Stimulated activated CD4-positive, alpha-beta T cell treated with anti-CD3 and anti-CD28 coated beads, Interleukin-2, amount 100 ng/mL, for 4 hours (primary cell): ENCODE measurements around the gene NOP16.
"Not testable (repeated sequence)": the region's sequence is repeated elsewhere in the genome, so short reads cannot be mapped to it uniquely, and the experiment has no call there.

Experiments
- DNase-seq: peaks from one replicate; pipeline ENCODE4 v3.0.0-alpha.2; 2020; ENCODE audit warnings: low read depth

The NOP16 gene

DNA sequence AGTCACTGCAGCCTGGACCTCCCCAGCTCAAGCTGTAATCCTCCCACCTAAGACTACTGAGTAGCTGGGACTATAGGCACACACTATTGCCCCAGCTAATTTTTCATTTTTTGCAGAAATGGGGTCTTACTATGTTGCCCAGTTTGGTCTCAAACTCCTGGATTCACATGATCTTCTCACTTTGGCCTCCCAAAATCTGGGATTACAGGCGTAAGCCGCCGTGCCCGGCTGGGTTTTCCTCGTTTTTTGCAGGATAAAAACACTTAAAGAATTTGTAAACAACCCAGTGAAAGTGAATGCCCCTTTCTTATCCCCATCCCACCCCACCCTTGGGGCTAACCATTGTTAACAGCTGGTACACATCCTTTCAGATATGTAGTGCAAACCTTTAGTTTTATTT, 20.2 kb upstream of the NOP16 start:
- DNase-seq: no peak

- DNase-seq: not testable (repeated sequence)
Observed at GRCh38 chr5:176408252-176408573, 19.8 kb upstream of the NOP16 start.

DNA sequence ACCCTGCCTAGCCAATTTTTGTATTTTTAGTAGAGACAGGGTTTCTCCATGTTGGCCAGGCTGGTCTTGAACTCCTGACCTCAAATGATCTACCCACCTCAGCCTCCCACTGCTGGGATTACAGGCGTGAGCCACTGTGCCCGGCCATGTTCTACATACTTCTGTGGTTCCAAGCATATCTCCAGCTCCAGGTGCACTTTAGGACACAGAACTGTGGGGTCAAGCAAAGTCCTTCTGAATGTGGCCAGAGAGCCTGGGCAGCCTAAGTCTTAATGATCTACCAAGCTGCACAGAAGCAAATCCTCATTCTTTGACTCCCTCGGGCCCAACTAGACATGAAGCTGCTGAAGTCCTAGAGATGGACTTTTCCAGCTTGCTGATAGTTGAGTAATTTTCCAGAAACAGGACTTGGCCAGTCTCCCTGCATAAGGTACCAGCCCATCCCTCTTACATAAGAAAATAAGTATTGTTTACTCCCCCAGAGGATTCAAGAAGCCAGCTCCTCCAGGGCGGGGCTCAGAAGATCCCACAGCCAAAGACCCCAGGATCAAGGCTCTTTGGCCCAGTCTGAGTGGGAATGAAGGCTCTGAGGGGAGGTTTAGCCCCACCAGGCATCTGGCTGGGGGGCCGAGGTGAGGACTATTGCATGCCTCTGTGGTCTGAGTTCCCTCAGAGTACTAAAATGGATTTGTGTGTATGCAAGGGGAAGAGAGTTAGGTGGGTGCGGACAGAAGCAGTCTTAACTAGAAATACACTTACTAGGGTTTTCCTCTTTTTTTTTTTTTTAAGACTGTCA, 19.3 kb upstream of the NOP16 start:
- no peak for DNase-seq

- no peak for DNase-seq
Observed at GRCh38 chr5:176406436-176407052, 18.1 kb upstream of the NOP16 start.

DNA sequence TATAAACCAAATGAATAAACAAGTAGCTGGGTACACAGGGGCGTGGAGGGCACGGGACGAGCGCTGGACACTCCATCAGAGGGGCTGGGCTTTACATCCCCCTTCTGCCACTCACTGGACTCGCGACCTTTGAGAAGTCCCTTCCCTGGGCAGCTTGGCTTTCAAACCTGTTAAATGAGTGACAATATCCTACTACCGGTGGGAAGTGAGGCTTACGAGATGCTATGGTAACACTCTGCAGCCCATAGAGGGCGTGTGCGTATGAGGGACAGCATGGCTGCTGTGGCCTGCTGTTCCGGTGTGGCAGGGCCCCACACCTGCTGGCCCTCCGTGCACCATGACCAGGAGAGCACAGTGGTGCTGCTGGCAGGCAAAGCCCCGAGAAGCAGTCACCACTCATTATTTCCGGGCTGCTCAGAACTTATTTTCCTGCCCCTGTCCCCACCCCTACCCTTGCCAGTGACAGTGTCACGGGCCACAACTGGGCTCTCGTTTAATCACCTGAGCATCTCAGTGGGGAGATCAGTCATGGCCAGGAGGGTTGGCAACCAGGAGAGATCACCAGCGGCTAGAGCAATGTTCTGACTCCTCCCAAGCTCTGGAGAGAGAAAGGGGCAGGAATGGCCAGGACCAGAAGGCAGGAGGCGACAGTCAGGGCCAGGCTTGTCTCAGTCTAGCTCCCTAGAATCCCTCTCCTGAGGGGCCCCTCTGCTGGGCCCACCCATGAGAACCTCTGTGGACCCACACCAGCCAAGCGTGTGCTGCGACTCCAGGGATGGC, 17.4 kb upstream of the NOP16 start:
- DNase-seq: no peak

GRCh38 chr5:176401281-176402205, 13.1 kb upstream of the NOP16 start:
- no peak for DNase-seq

DNA sequence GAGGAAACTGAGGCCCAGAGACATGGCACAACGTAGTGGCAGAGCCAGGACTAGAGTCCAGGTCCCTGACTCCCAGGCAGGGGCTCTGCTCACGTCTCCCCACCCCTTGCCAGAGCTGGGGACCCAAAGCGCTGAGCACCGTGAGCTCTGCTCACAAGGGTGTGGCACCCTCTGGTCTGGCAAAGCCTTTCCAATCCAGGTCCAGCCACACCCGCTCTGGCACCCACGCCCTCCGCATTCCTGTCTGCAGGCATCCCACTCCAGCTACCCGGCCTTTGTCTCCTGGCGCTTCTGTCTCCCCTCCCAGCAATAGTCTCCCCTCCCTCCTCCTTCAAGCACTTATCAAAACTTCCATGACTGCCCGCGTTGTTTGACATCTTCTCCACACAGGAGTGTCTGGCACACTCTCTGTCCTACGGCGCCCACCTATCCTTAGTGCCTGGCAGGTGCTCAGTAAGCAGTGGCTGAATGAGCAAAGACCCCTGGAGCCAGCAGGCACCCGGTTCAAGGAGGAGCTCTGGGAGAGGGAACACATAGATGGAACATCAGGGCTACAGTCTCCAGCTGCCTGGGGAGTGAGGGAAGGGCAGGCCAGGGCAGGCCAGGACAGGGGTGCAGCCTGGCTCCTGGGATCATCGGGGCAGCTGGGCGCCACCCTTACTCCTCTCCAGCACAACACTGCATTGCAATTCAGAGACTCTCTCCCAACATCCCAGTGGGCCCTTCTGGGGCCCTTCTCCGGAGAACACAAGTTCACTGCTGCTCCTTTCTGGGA, 12.2 kb upstream of the NOP16 start:
- no peak for DNase-seq

DNA sequence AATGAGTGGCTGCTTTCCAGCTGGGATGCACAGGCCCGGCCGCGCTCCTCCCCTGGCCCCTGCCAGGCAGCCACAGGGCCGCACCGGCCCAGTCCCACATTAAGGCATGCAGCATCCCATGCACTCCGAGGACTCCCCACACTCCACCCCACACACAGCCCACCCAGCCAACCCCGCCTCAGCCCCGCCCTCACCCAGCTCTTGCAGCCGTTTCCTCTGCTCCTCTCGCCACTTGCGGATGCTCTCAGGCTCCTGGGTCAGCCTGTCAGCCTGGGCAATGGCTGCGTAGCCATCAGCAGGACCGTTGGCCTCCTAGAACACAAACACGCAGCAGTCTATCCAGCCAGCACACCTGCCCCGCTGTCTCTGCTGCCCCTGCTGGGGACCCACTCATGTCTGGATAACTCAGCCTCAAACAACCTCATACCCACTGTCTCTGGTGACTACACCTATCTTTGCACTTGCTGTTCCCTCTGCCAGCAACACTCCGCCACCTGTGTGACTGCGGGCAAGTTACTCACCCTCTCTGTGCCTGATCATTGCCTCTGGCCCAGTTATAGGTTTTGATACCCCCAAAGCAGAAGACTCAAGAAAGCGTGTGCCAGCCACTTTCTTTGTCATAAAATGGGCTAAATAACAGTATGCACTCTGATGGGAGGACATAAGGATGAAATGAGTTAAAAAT, 9.5 kb upstream of the NOP16 start:
- DNase-seq: no peak

DNA sequence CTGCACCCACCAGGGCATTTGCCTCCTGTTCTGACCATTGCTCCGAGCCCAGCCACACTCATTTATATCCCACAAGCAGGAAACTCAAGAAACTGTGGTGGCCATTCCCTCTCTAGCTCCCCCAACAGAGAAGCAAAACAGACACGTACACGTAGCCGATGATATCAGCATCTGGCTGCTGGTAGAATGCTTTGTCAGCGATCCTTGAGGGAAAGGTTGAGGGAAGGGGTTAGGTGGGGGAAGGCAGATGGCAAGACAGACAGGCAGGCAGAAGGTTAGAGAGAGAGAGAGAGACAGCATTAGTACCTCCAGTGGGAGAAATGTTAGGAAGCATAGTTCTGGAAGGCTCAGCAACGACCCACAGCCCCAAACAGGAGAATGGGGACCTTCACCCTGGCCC, 7.9 kb upstream of the NOP16 start:
- DNase-seq: no peak

DNA sequence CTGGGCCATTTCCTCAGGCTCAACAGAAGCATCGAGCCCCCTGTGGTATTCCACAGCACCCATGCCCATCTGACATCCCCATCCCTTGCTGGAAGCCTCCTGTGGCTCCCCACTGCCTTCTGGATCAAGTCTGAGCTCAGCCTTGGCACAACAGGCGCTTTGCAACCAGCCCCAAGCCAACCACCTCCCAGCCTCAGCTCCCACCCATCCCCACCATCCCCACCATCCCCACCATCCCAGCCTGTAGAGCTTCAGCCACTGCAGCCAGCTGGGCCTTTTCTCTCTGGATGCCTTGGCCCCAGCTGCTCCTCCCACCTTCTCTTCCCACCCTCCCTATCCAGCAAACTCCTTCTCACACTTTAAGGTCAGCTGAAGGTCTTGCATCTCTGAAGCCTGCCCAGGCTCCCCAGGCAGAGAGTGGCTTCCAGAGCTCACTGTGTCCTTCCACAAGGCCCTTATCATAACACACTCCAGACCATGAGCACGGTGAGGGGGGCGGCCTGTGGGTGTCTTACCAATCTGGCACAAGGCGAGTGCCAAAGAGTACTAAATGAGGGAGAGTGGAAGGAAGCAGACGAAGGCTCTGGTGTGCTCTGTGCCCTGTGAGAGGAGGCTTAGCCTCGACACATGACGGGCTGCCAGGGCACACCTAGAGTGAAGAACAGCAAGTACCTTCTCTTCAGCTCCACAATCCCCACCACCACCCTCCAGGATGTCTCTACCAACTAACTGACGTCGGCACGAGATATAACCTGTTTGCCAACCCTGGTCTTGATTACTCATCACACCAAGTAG, 6.7 kb upstream of the NOP16 start:
- DNase-seq: no peak

DNA sequence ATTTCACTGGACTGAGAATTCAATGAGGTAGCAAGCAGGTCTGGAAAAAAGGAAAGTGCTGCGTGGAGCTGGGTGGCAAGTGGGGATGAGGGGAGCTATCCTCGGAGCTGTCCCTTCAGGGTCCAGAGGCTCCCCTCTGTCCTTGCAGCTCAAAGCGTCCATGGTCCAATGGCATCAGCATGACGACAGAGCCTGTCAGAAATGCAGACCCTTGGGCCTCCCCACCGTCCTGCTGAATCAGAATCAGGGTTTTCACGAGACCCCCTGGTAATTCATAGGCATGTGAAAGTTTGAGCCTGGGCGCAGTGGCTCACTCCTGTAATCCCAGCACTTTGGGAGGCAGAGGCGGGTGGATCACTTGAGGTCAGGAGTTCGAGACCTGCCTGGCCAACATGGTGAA, 5.7 kb upstream of the NOP16 start:
- no peak for DNase-seq

DNA sequence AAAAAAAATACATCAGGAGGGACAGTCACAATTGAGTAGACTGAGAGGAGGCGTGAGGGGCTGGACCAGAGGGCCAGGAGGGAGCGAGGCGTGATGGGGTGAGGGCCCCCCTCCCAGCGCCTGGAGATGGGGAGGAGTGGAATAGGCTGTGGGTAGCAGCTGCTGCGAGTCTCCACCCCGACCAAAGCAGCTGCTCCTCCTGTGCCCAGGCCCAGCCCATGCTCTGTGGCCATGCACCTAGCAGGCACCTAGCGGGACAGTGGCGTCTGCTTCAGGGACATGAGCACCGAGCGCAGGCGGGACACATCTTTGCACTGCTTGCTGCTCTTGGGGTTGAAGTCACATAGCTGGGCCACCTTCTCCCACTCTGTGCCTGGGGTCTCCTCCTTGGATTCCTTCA, 4.1 kb upstream of the NOP16 start:
- DNase-seq: no peak

DNA sequence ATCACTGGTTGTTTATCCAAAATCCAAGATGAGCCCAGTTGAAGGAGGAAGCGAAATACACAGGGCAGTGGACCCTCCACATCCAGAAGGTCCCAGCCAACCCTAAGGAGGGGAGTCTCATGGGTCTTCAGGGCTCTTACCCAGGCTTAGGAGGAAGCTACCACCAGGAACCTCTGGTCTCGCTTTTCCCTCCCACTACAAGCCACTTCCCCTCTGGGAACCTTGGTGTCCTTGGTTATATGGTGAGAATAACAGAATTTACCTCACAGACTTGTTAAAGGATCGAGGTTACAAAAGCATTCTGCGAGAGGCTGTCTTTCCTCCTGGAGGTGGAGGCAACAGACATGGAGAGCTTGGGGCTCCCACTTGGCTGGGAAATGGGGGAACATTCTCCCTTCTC, 3.6 kb upstream of the NOP16 start:
- DNase-seq: no peak

DNA sequence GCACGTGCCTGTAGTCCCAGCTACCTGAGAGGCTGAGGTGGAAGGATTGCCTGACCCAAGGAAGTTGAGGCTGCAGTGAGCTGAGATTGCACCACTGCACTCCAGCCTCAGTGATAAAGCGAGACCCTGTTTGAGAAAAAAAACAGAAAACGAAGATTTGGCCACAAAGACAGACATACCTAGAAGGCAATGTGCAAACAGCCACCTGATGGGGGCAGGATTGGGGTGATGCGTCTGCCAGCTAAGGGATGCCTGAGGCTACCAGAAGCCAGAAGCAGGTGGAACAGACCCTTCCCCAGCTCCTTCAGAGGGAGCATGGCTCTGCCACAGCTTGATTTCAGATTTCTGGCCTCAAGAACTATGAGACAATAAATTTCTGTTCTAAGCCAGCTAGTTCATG, 3.1 kb upstream of the NOP16 start:
- DNase-seq: no peak

DNA sequence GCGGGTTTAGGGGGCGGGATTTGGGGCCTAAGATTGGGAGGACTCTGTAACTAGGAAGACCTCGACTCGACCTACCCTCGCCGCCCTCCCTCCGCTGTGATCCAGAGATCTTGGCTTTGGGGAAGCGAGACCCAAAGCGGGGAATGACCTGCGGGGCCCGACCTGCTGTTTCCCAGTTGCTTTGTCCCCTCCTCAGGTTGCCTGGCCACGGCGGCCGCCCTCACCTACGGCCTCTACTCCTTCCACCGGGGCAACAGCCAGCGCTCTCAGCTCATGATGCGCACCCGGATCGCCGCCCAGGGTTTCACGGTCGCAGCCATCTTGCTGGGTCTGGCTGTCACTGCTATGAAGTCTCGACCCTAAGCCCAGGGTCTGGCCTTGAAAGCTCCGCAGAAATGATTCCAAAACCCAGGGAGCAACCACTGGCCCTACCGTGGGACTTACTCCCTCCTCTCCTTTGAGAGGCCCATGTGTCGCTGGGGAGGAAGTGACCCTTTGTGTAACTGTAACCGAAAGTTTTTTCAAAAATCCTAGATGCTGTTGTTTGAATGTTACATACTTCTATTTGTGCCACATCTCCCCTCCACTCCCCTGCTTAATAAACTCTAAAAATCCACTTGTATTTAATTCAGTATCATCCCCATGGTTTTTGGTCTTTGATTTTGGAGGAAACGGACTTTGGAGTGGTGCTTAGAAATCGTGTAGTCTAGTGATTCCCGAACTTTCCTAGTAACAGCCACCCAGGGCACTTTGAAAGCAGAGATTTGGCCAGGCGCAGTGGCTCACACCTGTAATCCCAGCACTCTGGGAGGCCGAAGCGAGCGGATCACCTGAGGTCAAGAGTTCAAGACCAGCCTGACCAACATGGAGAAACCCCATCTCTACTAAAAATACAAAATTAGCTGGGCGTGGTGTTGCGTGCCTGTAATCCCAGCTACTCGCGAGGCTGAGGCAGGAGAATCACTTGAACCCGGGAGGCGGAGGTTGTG, 1.0 kb upstream of the NOP16 start:
- DNase-seq: no peak

GRCh38 chr5:176388003-176388443, 375 bp downstream of the NOP16 start:
- no peak for DNase-seq

DNA sequence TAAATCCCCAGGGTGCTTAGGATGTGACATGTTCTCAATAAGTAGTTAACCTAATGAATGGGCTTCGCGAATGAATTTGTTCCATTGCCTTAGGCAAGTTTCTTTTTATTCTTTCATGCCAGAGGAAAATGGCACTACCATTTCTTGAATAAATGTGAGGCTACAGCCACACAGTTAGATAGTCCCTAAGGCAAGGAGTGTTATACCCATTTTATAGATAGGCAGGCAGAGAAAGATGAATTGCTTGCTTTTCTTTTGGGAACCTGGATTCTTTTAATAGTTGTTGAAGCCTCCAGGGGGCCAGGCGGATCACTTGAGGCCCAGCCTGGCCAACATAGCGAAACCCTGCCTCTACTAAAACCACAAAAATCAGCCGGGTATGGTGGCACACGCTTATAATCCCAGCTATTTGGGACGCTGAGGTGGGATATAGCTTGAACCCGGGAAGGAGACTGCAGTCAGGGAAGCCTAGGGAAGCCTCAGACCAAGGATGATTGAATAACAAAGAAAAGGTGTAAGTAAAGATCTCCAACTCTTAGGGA, 943 bp downstream of the NOP16 start:
- DNase-seq: no peak

GRCh38 chr5:176386491-176386890, 1.9 kb downstream of the NOP16 start:
- DNase-seq: no peak
